ENCODE data around the gene FOXO3.

DNA sequence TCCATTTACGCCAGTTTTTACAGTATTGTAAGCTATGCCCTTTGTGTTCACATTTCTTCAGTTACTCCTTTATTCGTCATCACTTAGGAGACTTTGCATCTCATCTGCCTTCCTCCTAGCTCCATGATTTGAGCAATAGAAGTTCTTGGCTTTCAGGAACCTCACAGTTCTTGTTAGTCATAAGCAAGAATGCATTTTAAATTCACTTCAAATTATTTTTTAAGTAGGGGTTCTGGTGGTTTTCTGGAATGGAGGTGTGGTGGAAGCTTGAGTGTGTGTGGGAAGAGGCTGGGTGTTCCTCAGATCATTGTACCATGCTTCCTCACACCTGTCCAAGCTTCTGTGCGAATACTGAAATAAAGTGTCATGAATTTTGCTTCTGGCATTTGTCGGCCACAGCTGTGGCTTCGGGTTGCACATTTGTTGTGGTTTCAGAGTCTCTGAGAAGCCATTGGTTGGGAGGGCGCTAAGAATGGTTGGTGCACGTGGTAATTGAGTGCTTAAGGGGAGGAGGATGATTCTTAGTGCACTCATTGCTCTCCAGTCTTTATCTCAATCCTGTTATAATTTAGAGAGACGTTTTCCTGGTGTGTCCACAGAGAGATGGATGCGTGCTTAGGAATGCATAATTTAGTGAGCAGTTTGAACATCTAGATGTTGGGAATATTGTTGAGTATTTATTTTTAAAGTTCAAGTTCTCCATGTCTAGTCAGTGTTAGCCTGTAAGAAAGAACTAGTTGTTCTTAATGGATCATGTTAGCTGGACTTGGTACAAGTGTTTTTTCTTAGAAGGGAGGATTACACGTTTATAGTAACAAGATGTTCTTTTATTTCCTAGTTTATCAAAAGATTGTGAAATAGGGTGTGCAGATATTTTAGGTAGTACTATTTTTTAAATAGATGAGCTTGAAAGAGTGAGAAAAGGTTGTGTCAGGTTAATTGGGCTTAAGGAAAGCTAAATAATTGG, 31.9 kb downstream of the FOXO3 start:
- TF ChIP-seq, protein P1, sequence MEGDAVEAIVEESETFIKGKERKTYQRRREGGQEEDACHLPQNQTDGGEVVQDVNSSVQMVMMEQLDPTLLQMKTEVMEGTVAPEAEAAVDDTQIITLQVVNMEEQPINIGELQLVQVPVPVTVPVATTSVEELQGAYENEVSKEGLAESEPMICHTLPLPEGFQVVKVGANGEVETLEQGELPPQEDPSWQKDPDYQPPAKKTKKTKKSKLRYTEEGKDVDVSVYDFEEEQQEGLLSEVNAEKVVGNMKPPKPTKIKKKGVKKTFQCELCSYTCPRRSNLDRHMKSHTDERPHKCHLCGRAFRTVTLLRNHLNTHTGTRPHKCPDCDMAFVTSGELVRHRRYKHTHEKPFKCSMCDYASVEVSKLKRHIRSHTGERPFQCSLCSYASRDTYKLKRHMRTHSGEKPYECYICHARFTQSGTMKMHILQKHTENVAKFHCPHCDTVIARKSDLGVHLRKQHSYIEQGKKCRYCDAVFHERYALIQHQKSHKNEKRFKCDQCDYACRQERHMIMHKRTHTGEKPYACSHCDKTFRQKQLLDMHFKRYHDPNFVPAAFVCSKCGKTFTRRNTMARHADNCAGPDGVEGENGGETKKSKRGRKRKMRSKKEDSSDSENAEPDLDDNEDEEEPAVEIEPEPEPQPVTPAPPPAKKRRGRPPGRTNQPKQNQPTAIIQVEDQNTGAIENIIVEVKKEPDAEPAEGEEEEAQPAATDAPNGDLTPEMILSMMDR (IDR thresholded peaks at IDR 0.05; ENCODE audit: low read depth, low read length) = no peak
- TF ChIP-seq EZH2phosphoT487 (IDR thresholded peaks at IDR 0.05; ENCODE audit: low read depth) = no peak

All from OCI-LY3 (cell line).